Neuronal stem cell (in vitro differentiated cells): ENCODE data around the gene IER5.
A peak's percentile ranks its signal among the peaks of the same experiment; 100 is the strongest.

Source experiments
- DNase-seq: peaks from one replicate; pipeline ENCODE4 v3.0.0-alpha.2; 2013; ENCODE audit warnings: low spot score
- H2AFZ ChIP-seq: one replicate; pipeline ENCODE4 v1.6.1; 2013; ENCODE audit warnings: mild to moderate bottlenecking, low read length, inconsistent platforms
- H2AK5ac ChIP-seq: 2 replicates; pipeline ENCODE4 v1.6.1; 2013; ENCODE audit warnings: low read depth, mild to moderate bottlenecking, inconsistent platforms, low read length, moderate library complexity, mixed read lengths
- H2BK120ac ChIP-seq: 2 replicates; pipeline ENCODE4 v1.6.1; 2013; ENCODE audit warnings: low read depth, mild to moderate bottlenecking, inconsistent platforms, low read length, moderate library complexity, mixed read lengths
- H2BK12ac ChIP-seq: one replicate; pipeline ENCODE4 v1.6.1; 2013; ENCODE audit warnings: low read length, inconsistent platforms
- H2BK15ac ChIP-seq: 2 replicates; pipeline ENCODE4 v1.6.1; 2013; ENCODE audit warnings: mild to moderate bottlenecking, low read length, inconsistent platforms, mixed read lengths
- H2BK5ac ChIP-seq: one replicate; pipeline ENCODE4 v1.6.1; 2013; ENCODE audit warnings: inconsistent platforms, mild to moderate bottlenecking, low read length, moderate library complexity
- H3K14ac ChIP-seq: one replicate; pipeline ENCODE4 v1.6.1; 2013; ENCODE audit warnings: low read length, inconsistent platforms
- H3K18ac ChIP-seq: 2 replicates; pipeline ENCODE4 v1.6.1; 2013; ENCODE audit warnings: low read length, inconsistent platforms
- H3K23ac ChIP-seq: 2 replicates; pipeline ENCODE4 v1.6.1; 2013; ENCODE audit warnings: low read depth, mild to moderate bottlenecking, mixed read lengths, low read length, inconsistent platforms; ENCODE audit not compliant: poor library complexity
- H3K27ac ChIP-seq: replicated peaks from 3 replicates; pipeline ENCODE4 v1.5.1; 2013; ENCODE audit warnings: low read length, inconsistent platforms
- H3K27me3 ChIP-seq, 3 experiments: 2 replicates each; pipeline ENCODE4 v1.6.1; 2013; ENCODE audit warnings: low read length in 3 of 3, mild to moderate bottlenecking in 2 of 3, inconsistent platforms in 1 of 3, low read depth in 1 of 3, mixed read lengths in 1 of 3, moderate library complexity in 1 of 3; ENCODE audit not compliant: control insufficient read depth in 3 of 3, insufficient read depth in 3 of 3
- H3K36me3 ChIP-seq, 2 donors: replicated peaks in 1 of 2; 2 replicates each; pipeline ENCODE4 v1.6.1; 2013; ENCODE audit warnings: low read length in 2 of 2; ENCODE audit not compliant: control insufficient read depth in 2 of 2, insufficient read depth in 2 of 2
- H3K4ac ChIP-seq: 2 replicates; pipeline ENCODE4 v1.6.1; 2013; ENCODE audit warnings: inconsistent platforms, mild to moderate bottlenecking, low read length, moderate library complexity
- H3K4me1 ChIP-seq, 2 donors: 1 replicate in 1 of 2; 2 replicates in 1 of 2; pipeline ENCODE4 v1.6.1; 2013; ENCODE audit warnings: low read length in 2 of 2, low read depth in 1 of 2; ENCODE audit not compliant: control insufficient read depth in 2 of 2, insufficient read depth in 1 of 2
- H3K4me2 ChIP-seq: one replicate; pipeline ENCODE4 v1.6.1; 2013; ENCODE audit warnings: mild to moderate bottlenecking, low read length, inconsistent platforms; ENCODE audit not compliant: insufficient read depth, poor library complexity, severe bottlenecking
- H3K4me3 ChIP-seq, 2 donors: 2 replicates each; pipeline ENCODE4 v1.5.1; 2013; ENCODE audit warnings: low read length in 2 of 2, mild to moderate bottlenecking in 2 of 2, inconsistent platforms in 1 of 2, moderate library complexity in 1 of 2
- H3K79me1 ChIP-seq: one replicate; pipeline ENCODE4 v1.6.1; 2013; ENCODE audit warnings: low read depth, mild to moderate bottlenecking, inconsistent platforms, low read length, moderate library complexity
- H3K9ac ChIP-seq: one replicate; pipeline ENCODE4 v1.6.1; 2013; ENCODE audit warnings: mild to moderate bottlenecking, low read depth, low read length, inconsistent platforms; ENCODE audit not compliant: poor library complexity
- H3K9me3 ChIP-seq, 2 donors: replicated peaks in 1 of 2; 2 replicates each; pipeline versions ENCODE3 to v1.6.1; 2013; ENCODE audit warnings: low read length in 2 of 2, mild to moderate bottlenecking in 2 of 2, inconsistent platforms in 1 of 2, low read depth in 1 of 2, mixed read lengths in 1 of 2, moderate library complexity in 1 of 2; ENCODE audit not compliant: control insufficient read depth in 2 of 2, insufficient read depth in 1 of 2
- H4K8ac ChIP-seq: one replicate; pipeline ENCODE4 v1.6.1; 2013; ENCODE audit warnings: low read depth, mild to moderate bottlenecking, inconsistent platforms, low read length, moderate library complexity
- H4K91ac ChIP-seq: one replicate; pipeline ENCODE4 v1.6.1; 2013; ENCODE audit warnings: low read length, low read depth, mild to moderate bottlenecking, inconsistent platforms; ENCODE audit not compliant: poor library complexity
- WGBS, 2 donors: extraction: QIAGEN DNeasy Blood & Tissue Kit; methylation state at CpG; one replicate each; pipeline ENCODE4 v1.1.7; 2013; ENCODE audit warnings: missing lambda C conversion rate in 2 of 2, mixed read lengths in 1 of 2; ENCODE audit not compliant: insufficient read length in 2 of 2, insufficient replicate concordance in 1 of 2; ENCODE audit errors: extremely low coverage in 2 of 2; 5-methylcytosine and 5-hydroxymethylcytosine counted together

Gene IER5

DNA sequence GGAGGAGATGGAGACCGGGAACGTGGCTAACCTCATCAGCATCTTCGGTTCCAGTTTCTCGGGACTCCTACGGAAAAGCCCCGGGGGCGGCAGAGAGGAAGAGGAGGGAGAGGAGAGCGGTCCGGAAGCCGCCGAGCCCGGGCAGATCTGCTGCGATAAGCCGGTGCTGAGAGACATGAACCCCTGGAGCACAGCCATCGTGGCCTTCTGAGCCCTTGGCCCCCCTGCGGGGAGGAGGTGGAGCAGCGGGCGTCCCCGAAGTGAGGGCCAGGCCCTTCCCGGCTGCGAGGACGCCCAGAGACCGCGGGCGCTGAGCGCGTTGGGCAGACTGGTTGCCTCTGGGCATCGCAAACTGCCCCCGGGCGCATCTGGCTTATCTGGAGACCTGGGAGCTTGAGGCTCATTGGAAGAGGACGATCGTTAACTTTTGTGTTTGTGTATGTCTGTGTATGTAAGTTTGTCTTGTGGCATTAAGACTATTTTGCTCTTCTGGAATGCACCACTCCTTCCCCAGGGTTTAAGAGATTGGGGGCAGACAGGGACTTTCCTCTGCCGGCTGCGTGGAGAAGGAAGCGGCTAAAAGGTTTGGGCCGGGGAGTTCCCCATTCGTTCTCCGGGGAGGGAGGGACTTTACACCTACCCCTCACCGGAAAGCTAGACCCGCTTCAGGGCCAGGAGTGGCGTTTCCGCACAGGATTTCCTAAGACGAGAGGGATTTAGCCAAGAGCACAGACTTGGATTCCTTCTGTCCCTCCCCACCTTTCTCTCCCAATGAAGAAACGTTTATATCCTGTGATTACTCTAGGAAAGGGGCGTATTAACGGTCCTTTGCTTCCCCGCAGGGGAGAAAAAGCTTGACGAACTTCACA is 1.4 kb downstream of the IER5 start:
- WGBS, 2 donors, result no CpG with 5 or more reads among the region's 48 CpGs

DNA sequence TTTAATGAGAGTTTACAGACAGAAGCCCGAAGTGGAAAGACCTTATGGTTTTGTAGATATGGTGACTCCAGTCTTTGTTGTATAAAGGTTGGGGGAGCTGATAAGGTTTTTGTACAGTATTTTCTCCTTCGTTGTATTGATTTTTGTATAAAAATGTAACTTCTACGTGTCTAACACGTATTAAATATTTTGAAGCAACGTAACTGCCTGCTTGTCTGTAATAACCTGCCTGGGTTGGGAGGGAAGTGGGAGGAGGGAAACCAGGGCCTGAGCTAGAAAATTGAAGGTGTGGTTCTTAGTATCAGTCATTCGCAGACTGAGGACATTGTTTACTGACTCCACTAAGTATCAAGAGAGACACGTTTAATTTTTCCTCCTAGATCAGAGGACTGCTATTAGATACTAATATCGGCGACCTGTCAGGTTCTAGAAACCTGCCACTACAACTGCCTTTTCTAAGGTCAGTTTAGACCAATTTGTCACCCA is 2.2 kb downstream of the IER5 start:
- WGBS, 2 donors, result no CpG with 5 or more reads among the region's 9 CpGs
- no peak overlapping the region for H2BK5ac ChIP-seq
- no peak overlapping the region for H3K4ac ChIP-seq
- no peak overlapping the region for H2BK12ac ChIP-seq
- H3K9ac ChIP-seq, result no peak overlapping the region
- H3K27me3 ChIP-seq, result peaks cover 0 to 11% (median 2%) of the 10 kb centered on the region in 3 experiments
- H3K27ac ChIP-seq, result no peak overlapping the region
- no peak for DNase-seq
- H3K4me3 ChIP-seq, result peak overlapping the region; percentile 67 to 87
- no peak overlapping the region for H2BK120ac ChIP-seq
- H3K79me1 ChIP-seq, result peaks cover 10% of the 10 kb centered on the region
- H3K23ac ChIP-seq, result no peak overlapping the region
- H3K4me2 ChIP-seq, result peak overlapping the region; percentile 61
- peaks cover 0 to 16% of the 10 kb centered on the region in 2 donors for H3K36me3 ChIP-seq
- no peak overlapping the region for H2AK5ac ChIP-seq
- H4K8ac ChIP-seq, result no peak overlapping the region
- peak overlapping the region; percentile 91 for H2AFZ ChIP-seq
- peaks cover 3 to 15% of the 10 kb centered on the region in 2 donors for H3K4me1 ChIP-seq
- H3K9me3 ChIP-seq, result no peaks in the 10 kb centered on the region
- H3K18ac ChIP-seq, result no peak overlapping the region
- H4K91ac ChIP-seq, result no peak overlapping the region
- no peak overlapping the region for H2BK15ac ChIP-seq
- no peak overlapping the region for H3K14ac ChIP-seq

More for the DNA sequence above, 1.4 kb downstream of the IER5 start:
- H3K27me3 ChIP-seq, result peaks cover 0 to 15% (median 2%) of the 10 kb centered on the region in 3 experiments
- H3K9ac ChIP-seq, result peak overlapping the region; percentile 91
- no peak overlapping the region for H4K91ac ChIP-seq
- H2BK120ac ChIP-seq, result no peak overlapping the region
- H4K8ac ChIP-seq, result no peak overlapping the region
- H3K36me3 ChIP-seq, result peaks cover 0 to 16% of the 10 kb centered on the region in 2 donors
- H2BK12ac ChIP-seq, result no peak overlapping the region
- H3K4ac ChIP-seq, result no peak overlapping the region
- no peak for DNase-seq
- peak overlapping the region; percentile 90 for H3K18ac ChIP-seq
- peak overlapping the region; percentile 77 for H3K4me2 ChIP-seq
- H2BK5ac ChIP-seq, result no peak overlapping the region
- H3K9me3 ChIP-seq, result no peaks in the 10 kb centered on the region
- peaks cover 0 to 14% of the 10 kb centered on the region in 2 donors for H3K4me1 ChIP-seq
- peak overlapping the region; percentile 82 for H2AK5ac ChIP-seq
- peaks cover 10% of the 10 kb centered on the region for H3K79me1 ChIP-seq
- H2BK15ac ChIP-seq, result peak overlapping the region; percentile 20
- H3K14ac ChIP-seq, result peak overlapping the region; percentile 94
- H3K27ac ChIP-seq, result no peak overlapping the region
- H3K4me3 ChIP-seq, result peak overlapping the region; percentile 67 to 87
- H3K23ac ChIP-seq, result peak overlapping the region; percentile 81
- H2AFZ ChIP-seq, result peak overlapping the region; percentile 91

DNA sequence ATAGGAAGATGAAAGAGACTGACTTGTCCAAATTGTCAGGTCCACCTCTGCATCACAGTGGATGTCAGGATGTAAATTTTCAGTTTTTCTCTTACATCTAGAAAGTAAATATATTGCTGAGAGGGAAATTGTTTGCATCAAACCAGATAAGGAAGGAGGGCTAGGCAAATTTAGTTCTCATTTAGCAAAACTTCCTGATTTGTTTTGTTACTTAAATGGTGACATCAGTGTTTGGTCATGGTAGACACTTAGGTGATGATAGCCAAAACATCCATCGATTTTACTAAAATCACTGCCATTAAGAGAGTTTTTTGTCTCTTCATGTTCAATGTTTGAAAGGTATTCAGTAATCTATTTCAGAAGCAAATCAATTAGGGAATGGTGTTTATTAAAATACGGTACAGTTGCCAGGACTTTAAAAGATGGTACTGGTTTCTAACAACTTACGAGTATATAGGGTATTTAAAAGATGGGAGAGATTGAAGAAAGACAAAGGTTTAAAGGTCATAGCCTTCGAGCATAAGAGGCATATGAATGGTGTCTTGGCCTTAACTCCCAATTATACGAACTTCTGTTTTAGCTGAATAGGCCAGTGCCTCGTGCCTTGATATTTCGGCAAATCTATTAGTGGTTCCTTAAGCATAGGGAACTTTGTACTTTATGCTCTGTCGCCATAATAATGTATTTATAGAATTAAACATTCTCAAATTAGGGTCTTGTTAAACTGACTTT is 3.0 kb downstream of the IER5 start:
- Histone ChIP-seq H2AK5ac (no peak overlapping the region), H2BK12ac (no peak overlapping the region), H3K23ac (no peak overlapping the region), H3K27ac (no peak overlapping the region), H3K9ac (no peak overlapping the region), H2BK15ac (no peak overlapping the region), H3K18ac (no peak overlapping the region), H3K36me3 (peaks cover 0 to 16% of the 10 kb centered on the region in 2 donors), H3K4me3 (no peak overlapping the region), H3K4ac (no peak overlapping the region), H3K14ac (no peak overlapping the region), H3K79me1 (peaks cover 10% of the 10 kb centered on the region), H2BK120ac (no peak overlapping the region), H4K8ac (no peak overlapping the region), H2AFZ (no peak overlapping the region), H3K4me2 (no peak overlapping the region), H3K4me1 (peaks cover 9 to 23% of the 10 kb centered on the region in 2 donors), H3K27me3 (peaks cover 0 to 6% (median 0%) of the 10 kb centered on the region in 3 experiments), H3K9me3 (no peaks in the 10 kb centered on the region), H4K91ac (no peak overlapping the region), H2BK5ac (no peak overlapping the region)
- no CpG with 5 or more reads among the region's 8 CpGs for WGBS, 2 donors
- no peak for DNase-seq

DNA sequence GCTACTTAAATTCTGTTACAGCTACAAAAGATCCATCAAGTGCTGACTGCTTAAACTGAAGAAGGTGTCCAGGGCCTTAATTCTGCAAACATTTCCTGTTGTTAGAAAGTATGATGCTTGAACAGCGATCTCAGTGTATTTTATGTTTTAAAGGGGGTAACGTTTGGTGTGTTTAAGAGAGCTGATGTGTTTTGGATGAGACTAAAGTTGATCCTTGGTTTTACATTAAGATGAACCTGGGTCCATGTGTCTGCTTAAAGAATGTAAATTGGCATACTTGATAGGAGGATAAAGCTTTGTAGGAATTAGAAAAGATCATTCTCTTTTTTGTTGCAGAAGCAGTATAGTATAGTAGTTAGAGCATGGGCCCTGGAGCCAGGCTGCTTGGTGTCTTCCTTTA is 3.6 kb downstream of the IER5 start:
- H2BK120ac ChIP-seq, result no peak overlapping the region
- H3K79me1 ChIP-seq, result peaks cover 10% of the 10 kb centered on the region
- no peak overlapping the region for H2AK5ac ChIP-seq
- H3K9ac ChIP-seq, result no peak overlapping the region
- H3K23ac ChIP-seq, result no peak overlapping the region
- H3K27ac ChIP-seq, result no peak overlapping the region
- H3K9me3 ChIP-seq, result no peaks in the 10 kb centered on the region
- no peak overlapping the region for H3K4me3 ChIP-seq
- no peak overlapping the region for H2BK12ac ChIP-seq
- H2BK15ac ChIP-seq, result no peak overlapping the region
- no peak overlapping the region for H3K14ac ChIP-seq
- no peak overlapping the region for H3K4ac ChIP-seq
- H3K4me2 ChIP-seq, result no peak overlapping the region
- H4K8ac ChIP-seq, result no peak overlapping the region
- 100% methylated on average over 2 of the region's 2 CpGs; no CpG with 5 or more reads in 1 of the 2 donors for WGBS, 2 donors
- no peak overlapping the region for H3K18ac ChIP-seq
- DNase-seq, result no peak
- H2BK5ac ChIP-seq, result no peak overlapping the region
- no peak overlapping the region for H4K91ac ChIP-seq
- peaks cover 13 to 28% of the 10 kb centered on the region in 2 donors for H3K4me1 ChIP-seq
- H3K36me3 ChIP-seq, result peaks cover 0 to 16% of the 10 kb centered on the region in 2 donors
- peaks cover 0 to 3% (median 0%) of the 10 kb centered on the region in 3 experiments for H3K27me3 ChIP-seq
- H2AFZ ChIP-seq, result no peak overlapping the region
